Spleen (tissue), 7 donors: ENCODE results near the gene HAGH.

Experiments
- CTCF ChIP-seq, 11 experiments: fragments of 200-600 bp in 7 of 11; fragments of 450-650 bp in 4 of 11; sonication (generic) in 4 of 11; IDR thresholded peaks in 8 of 11; conservative IDR thresholded peaks in 3 of 11; 1 replicate in 7 of 11; 2 replicates in 4 of 11; pipeline versions ENCODE4 v1.4.0 to v1.8.0; 2016 to 2021; ENCODE audit warnings: antibody characterized with exemption in 11 of 11, inconsistent platforms in 4 of 11, mild to moderate bottlenecking in 1 of 11
- POLR2AphosphoS5 ChIP-seq, 3 donors: sonication (generic); formaldehyde crosslinking; IDR thresholded peaks; one replicate each; pipeline ENCODE4 v1.5.1; 2017; ENCODE audit warnings: antibody characterized with exemption in 3 of 3
- donor health status: DM: no; HTN: no; CAD: no; lungs with moderate emphysema.
- donor health status: DM: no; HTN: no; CAD: no.
- donor health status: DM: no; HTN: no; CAD: no.

- TF ChIP-seq POLR2AphosphoS5 (IDR thresholded peaks at IDR 0.05) (peak in 1 of 3 donors; percentile 0), CTCF (IDR thresholded peaks at IDR 0.05 in 8 of 11, conservative IDR thresholded peaks at IDR 0.05 in 3 of 11) (no peak)
Observed at GRCh38 chr16:1779234-1779701, 47.4 kb downstream of the HAGH start.
